Endodermal cell (in vitro differentiated cells): ENCODE data around the gene ARSA. TPM values are rescaled to one million over a fixed set of nuclear protein-coding genes. Genes with fewer than 3 reads are reported as not detected.
"Not testable (repeated sequence)": the region's sequence is repeated elsewhere in the genome, so short reads cannot be mapped to it uniquely, and the experiment has no call there.

Experiments
- DNase-seq: peaks from one replicate; pipeline ENCODE4 v3.0.0-alpha.2; 2017
- H3K27ac ChIP-seq: 2 replicates; pipeline ENCODE4 v1.5.1; 2013; ENCODE audit warnings: mild to moderate bottlenecking, low read depth, low read length, moderate library complexity
- H3K27me3 ChIP-seq: 2 replicates; pipeline ENCODE4 v1.6.1; 2013; ENCODE audit warnings: mild to moderate bottlenecking, low read length, moderate library complexity; ENCODE audit not compliant: insufficient read depth, control insufficient read depth, poor library complexity, severe bottlenecking
- H3K36me3 ChIP-seq: 2 replicates; pipeline ENCODE4 v1.7.0; 2013; ENCODE audit warnings: mild to moderate bottlenecking, low read length, moderate library complexity; ENCODE audit not compliant: control insufficient read depth, insufficient read depth
- H3K4me1 ChIP-seq: one replicate; pipeline ENCODE4 v1.7.0; 2013; ENCODE audit warnings: low read length; ENCODE audit not compliant: control insufficient read depth, insufficient read depth
- H3K4me3 ChIP-seq: 2 replicates; pipeline ENCODE4 v1.5.1; 2013; ENCODE audit warnings: mild to moderate bottlenecking, low read length, moderate library complexity
- H3K9ac ChIP-seq: 2 replicates; pipeline ENCODE4 v1.6.1; 2013; ENCODE audit warnings: mild to moderate bottlenecking, low read length, moderate library complexity; ENCODE audit not compliant: poor library complexity, severe bottlenecking; ENCODE audit errors: extremely low read depth
- H3K9me3 ChIP-seq: 2 replicates; pipeline ENCODE4 v1.6.1; 2013; ENCODE audit warnings: mild to moderate bottlenecking, low read length, moderate library complexity; ENCODE audit not compliant: control insufficient read depth
- H3K27ac Mint-ChIP-seq: 2 replicates; pipeline ENCODE4 v1.8.0; 2020; ENCODE audit warnings: mixed read lengths
- H3K27me3 Mint-ChIP-seq: 2 replicates; pipeline ENCODE4 v1.8.0; 2021; ENCODE audit warnings: mild to moderate bottlenecking, mixed read lengths; ENCODE audit not compliant: insufficient read depth
- H3K36me3 Mint-ChIP-seq: 2 replicates; pipeline ENCODE4 v1.8.0; 2020; ENCODE audit warnings: low read depth, mixed read lengths
- H3K4me1 Mint-ChIP-seq: 2 replicates; pipeline ENCODE4 v1.8.0; 2020; ENCODE audit warnings: mixed read lengths
- H3K4me3 Mint-ChIP-seq: 2 replicates; pipeline ENCODE4 v1.8.0; 2020; ENCODE audit warnings: mild to moderate bottlenecking, moderate library complexity, mixed read lengths
- H3K9me3 Mint-ChIP-seq: 2 replicates; pipeline ENCODE4 v1.8.0; 2020; ENCODE audit warnings: mild to moderate bottlenecking, mixed read lengths
- WGBS, 2 experiments: methylation state at CpG; one replicate each; pipeline versions ENCODE4 v1.1.5 to v1.1.7; 2013; ENCODE audit warnings: missing lambda C conversion rate in 2 of 2, mixed read lengths in 1 of 2; ENCODE audit not compliant: insufficient coverage in 1 of 2, insufficient read length in 1 of 2; 5-methylcytosine and 5-hydroxymethylcytosine counted together
- total RNA-seq, 2 donors: library from RNA; stranded (reverse); fragmentation: NEBNext Ultra II Directional in 1 of 2; extraction: Animal tissue kit (Norgen Biotek cat#: 25700) in 1 of 2; gene quantifications; 2 replicates in 1 of 2; 3 replicates in 1 of 2; pipeline ENCODE4 v1.2.1, GENCODE V29; 2021
- TF ChIP-seq, protein P1 (sequence below): fragments of 200-600 bp; sonication (generic); conservative IDR thresholded peaks from 2 replicates; pipeline ENCODE4 v1.5.0; 2021; ENCODE audit warnings: antibody characterized with exemption, mild to moderate bottlenecking

Gene ARSA
- total RNA-seq, 2 donors from 2014 or later = 28.6 to 30.6 TPM

DNA sequence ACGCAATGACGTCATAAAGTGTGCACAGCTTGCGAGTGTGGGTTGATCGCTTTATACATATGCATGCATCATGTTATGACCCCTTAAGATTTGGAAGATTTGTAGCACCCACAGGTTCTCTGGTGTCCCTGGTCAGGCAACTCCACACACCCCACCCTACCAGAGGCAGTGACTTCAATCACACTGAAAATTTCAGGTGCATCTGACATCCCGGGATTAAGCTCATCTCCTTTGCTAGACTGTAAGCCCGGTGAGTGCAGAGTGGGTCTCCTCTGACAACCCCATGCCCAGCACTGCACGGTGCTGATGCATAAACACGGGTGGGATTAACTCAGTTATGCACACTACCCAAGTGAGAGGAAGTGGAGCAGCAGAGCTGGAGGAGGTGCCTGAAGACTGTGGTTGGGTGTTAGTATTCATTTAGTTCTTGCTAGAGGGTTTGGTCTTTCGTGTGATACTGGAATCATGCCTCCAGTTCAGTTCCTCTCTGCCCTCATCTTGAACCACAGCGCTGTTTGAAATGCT lies 6.5 kb downstream of the ARSA start:
- H3K9me3 ChIP-seq = no peaks in the 10 kb centered on the region
- no peaks in the 10 kb centered on the region for H3K4me1 ChIP-seq
- peaks cover 25% of the 10 kb centered on the region for H3K27me3 ChIP-seq
- Mint-ChIP-seq H3K27me3 (peaks cover 22% of the 10 kb centered on the region), H3K9me3 (no peaks in the 10 kb centered on the region), H3K27ac (no peak overlapping the region), H3K4me3 (no peak overlapping the region), H3K4me1 (peaks cover 7% of the 10 kb centered on the region), H3K36me3 (no peaks in the 10 kb centered on the region)
- no peaks in the 10 kb centered on the region for H3K36me3 ChIP-seq
- 65 to 68% methylated on average over 10 of the region's 10 CpGs for WGBS, 2 experiments
- no peak for DNase-seq
- H3K9ac ChIP-seq = no peak overlapping the region
- no peak overlapping the region for H3K4me3 ChIP-seq
- no peak overlapping the region for H3K27ac ChIP-seq
- TF ChIP-seq, protein P1, sequence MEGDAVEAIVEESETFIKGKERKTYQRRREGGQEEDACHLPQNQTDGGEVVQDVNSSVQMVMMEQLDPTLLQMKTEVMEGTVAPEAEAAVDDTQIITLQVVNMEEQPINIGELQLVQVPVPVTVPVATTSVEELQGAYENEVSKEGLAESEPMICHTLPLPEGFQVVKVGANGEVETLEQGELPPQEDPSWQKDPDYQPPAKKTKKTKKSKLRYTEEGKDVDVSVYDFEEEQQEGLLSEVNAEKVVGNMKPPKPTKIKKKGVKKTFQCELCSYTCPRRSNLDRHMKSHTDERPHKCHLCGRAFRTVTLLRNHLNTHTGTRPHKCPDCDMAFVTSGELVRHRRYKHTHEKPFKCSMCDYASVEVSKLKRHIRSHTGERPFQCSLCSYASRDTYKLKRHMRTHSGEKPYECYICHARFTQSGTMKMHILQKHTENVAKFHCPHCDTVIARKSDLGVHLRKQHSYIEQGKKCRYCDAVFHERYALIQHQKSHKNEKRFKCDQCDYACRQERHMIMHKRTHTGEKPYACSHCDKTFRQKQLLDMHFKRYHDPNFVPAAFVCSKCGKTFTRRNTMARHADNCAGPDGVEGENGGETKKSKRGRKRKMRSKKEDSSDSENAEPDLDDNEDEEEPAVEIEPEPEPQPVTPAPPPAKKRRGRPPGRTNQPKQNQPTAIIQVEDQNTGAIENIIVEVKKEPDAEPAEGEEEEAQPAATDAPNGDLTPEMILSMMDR = no peak

DNA sequence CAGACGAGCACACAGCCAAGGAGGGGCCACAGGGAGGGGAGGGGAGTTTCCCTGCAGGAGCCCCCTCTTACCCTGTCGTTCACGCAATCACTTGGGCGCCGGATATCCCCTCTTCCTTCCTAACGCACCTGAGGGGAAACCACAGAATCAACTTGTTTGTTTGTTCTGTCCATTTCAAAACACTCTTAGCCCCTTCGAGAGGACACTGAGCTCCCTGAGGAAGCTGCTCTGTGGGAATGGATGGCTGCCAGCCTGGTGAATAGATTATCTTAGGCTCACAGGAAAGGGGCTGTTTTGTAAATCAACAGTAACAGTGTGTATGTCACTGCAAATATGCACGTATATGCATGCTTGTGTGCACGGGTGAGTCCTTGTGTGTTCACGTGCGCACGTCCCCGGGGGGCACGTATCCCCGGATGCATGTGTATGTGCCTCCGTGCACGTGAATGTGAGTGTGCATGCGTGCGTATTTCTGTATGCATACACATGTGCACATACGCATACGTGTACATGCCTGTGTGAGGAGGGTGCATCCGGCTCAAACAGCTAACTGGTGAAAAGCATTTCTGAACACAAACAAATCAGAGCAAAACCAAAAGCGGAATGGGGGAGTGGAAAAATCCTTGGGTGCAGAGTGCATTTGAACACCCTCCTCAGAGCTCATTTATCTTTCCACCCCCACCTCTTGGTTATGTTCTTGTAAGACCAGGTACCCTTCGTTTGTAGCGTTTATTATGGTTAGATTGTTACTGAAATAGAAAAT lies 7.2 kb downstream of the ARSA start:
- Mint-ChIP-seq H3K9me3 (no peaks in the 10 kb centered on the region), H3K4me3 (peak overlapping the region; percentile 39), H3K36me3 (no peaks in the 10 kb centered on the region), H3K27me3 (peaks cover 22% of the 10 kb centered on the region), H3K27ac (no peak overlapping the region), H3K4me1 (peaks cover 7% of the 10 kb centered on the region)
- Histone ChIP-seq H3K27me3 (peaks cover 25% of the 10 kb centered on the region), H3K4me1 (no peaks in the 10 kb centered on the region), H3K36me3 (no peaks in the 10 kb centered on the region), H3K9me3 (no peaks in the 10 kb centered on the region), H3K4me3 (peak overlapping the region; percentile 65), H3K27ac (no peak overlapping the region), H3K9ac (no peak overlapping the region)
- TF ChIP-seq, protein P1 = no peak
- peak; percentile 94 for DNase-seq
- WGBS, 2 experiments = 54 to 60% methylated on average over 18 to 25 of the region's 25 CpGs

DNA sequence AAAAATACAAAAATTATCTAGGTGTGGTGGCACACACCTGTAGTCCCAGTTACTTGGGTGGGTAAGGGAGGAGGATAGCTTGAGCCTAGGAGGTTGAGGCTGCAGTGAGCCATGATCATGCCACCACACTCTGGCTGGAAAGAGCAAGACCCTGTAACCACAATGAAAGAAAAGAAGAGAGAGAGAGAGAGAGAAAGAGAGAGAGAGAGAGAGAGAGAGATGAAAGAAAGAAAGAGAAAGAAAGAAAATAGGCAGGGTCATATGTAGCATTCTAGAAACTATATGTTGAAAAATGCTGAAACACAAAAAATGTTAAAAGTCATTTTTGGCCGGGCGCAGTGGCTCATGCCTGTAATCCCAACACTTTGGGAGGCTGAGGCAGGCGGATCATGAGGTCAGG lies 13.7 kb downstream of the ARSA start:
- H3K36me3 ChIP-seq, H3K27ac Mint-ChIP-seq, H3K4me1 ChIP-seq, H3K4me3 ChIP-seq, H3K9me3 Mint-ChIP-seq, H3K9me3 ChIP-seq, H3K4me1 Mint-ChIP-seq, H3K36me3 Mint-ChIP-seq, H3K4me3 Mint-ChIP-seq, DNase-seq, H3K9ac ChIP-seq, H3K27ac ChIP-seq: not testable (repeated sequence)
- 83 to 98% methylated on average over 2 to 3 of the region's 3 CpGs for WGBS, 2 experiments
- peaks cover 52% of the 10 kb centered on the region for H3K27me3 Mint-ChIP-seq
- H3K27me3 ChIP-seq = peaks cover 17% of the 10 kb centered on the region
